GM12892 (cell line): ENCODE measurements around the gene FAM163B.

ENCODE experiments used
- POLR2A ChIP-seq: IDR thresholded peaks from 2 replicates; pipeline ENCODE4 v1.6.1; 2011; ENCODE audit warnings: low read depth, low read length, control low read depth
- POLR2AphosphoS5 ChIP-seq: IDR thresholded peaks from 2 replicates; pipeline ENCODE4 v1.6.1; 2011; ENCODE audit warnings: low read depth, low read length, control low read depth

DNA sequence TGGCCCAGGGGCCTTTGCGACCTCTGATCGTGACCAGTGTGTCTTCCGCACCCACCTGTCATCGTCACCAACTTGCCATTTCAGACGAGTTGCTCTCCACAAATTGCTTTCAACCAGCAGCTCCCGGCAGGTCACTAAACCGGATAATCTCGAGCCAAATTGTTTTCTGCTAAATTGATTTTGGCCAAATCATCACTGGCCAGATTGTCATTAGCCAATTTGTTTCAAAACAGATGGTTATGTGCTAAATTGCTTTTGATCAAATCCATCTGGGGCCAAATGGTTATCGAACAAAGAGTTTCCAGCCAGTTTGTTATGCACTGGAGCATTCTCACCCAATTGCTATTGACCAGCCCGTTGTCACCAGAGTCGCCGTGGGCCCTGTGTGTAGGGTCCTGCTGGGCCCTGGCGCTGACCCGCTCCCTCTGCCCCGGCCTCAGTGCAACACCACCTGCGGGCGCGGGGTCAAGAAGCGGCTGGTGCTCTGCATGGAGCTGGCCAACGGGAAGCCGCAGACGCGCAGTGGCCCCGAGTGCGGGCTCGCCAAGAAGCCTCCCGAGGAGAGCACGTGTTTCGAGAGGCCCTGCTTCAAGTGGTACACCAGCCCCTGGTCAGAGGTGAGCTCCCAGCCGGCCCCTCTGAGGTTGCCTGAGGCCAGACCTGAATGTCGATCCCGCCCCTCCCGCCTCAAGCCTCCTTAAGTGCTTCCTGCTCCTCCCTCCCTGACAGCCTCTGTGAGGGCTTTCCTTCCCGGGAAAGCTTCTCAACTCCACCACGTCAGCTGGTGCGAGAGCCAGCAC lies 39.1 kb downstream of the FAM163B start:
- no peak for TF ChIP-seq POLR2AphosphoS5
- no peak for TF ChIP-seq POLR2A
